HG02759 (cell line): ENCODE data around the gene SKI.

Experiments used
- ATAC-seq: cut with Tn5 transposase; IDR thresholded peaks from one replicate; pipeline ENCODE4 v1.9.1; 2021; ENCODE audit warnings: mild to moderate bottlenecking, moderate library complexity; ENCODE audit not compliant: unreplicated experiment

The SKI gene

DNA sequence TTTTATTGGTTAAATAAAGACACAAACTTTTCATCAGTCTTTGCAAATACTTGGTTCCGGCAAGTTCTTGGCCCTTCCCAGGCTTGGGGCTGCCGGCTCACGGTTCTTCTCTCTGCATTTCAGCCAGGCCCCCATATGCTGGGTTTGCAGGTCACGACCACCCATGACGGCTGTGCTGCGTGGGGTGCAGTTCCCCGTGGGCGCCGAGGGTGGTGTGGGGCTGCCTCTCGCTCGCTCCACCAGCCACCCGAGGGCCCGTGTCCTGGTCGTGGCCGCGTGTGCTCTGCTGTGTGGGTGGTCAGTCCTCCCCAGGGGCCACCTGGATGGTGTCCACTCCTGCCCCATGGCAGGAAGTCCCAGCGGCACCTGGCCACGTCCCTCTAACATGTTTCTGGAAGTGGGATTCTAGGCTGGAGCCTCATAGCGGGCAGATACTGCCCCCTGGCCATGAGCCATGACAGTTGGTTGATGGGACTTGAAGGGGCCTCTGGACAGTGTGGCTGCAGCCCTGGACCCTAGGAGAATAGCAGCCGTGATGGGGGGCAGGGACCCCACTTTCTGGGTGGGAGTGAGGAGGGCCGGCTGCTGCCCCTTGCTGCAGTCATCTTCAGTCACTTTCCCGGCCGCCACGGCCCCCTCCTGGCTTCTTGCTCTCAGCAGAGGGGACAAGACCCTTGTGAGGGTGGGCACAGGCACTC, 46.3 kb downstream of the SKI start:
- ATAC-seq: no peak

DNA sequence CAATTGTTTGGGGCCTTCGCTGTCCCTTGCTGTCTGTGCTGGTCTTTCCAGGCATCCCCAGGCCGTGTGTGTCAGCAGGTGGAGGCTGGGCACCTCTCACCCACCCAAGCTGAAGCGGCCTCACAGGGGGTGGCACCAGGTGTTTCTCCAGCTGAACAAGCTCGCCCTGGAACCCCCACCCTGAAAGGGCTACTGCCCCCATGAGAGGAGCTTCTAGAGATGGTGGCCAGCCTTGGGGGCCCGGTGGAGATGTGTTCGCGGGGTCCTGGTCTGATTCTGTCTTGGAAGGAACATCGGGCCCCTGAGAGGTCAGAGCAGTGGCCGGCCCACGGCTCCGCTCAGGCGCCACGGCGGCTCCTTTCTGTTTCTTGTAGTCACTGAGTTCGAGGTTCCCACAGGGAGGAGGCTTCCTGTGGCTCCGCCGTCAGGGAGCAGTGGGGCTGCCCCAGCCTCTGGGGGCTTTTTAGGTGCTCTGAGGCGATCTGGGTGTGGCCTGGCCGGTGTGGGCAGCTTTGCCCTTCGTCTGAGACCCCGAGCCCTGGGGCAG, 46.9 kb downstream of the SKI start:
- no peak for ATAC-seq

DNA sequence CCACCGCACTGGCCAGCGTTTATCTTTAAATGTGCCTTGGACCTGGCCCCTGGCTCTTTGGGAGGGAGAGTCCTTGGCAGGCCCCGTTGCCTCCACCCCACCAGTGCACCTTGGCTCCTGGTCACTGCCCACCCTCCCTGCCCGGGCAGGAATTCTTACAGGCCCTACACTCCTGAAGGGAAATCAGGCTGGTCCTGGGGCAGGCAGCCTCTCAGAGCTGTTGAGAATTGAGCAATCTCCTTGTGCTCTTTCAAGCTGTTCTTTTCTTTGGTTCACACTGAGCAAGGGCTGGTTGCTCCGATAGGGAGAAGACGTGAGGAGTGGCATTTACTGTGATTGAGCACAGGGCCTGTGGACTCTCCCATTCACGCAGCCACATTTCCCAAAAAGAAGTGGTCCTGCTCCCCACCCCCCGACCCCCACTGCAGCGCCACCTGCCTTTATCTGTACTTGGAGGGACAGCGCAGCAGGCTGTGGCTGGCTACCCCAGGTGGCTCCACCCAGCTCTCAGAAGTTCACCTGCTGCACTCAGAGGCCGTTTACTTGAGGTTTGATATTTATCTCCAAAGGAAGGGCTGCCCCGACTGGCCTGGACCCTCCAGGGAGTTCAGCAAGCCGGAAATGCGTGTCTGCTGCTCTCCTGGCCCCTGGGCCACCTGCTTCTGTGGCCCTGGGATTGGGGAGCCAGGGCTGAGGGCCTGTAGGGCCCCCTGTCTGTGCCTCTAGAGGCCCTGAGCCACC, 47.8 kb downstream of the SKI start:
- no peak for ATAC-seq

DNA sequence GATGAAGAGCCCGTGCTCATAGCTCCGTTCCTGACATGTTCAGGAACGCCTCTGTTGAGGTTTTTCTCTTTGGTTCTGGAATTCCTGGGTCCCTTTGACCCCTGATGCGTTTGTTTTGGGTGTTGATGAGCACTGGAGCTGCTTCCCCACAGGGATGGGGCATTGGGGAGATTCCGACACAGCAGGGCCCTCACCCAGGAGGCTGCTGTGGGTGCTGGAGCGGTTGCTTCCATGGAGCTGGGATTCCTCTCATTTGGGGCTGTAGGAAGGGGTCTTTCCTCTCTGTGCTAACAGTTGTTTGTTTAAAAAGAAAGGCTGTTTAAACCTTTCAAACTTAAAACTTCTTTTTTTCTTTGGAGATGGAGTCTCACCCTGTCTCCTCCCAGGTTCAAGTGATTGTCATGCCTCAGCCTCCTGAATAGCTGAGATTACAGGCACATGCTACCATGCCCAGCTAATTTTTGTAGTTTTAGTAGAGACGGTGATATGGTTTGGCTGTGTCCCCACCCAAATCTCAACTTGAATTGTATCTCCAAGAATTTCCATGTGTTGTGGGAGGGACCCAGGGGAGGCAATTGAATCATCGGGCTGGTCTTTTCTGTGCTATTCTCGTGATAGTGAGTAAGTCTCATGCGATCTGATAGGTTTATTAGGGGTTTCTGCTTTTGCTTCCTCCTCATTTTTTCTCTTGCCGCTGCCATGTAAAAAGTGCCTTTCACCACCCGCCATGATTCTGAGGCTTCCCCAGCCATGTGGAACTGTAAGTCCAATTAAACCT, 48.9 kb downstream of the SKI start:
- no peak for ATAC-seq

DNA sequence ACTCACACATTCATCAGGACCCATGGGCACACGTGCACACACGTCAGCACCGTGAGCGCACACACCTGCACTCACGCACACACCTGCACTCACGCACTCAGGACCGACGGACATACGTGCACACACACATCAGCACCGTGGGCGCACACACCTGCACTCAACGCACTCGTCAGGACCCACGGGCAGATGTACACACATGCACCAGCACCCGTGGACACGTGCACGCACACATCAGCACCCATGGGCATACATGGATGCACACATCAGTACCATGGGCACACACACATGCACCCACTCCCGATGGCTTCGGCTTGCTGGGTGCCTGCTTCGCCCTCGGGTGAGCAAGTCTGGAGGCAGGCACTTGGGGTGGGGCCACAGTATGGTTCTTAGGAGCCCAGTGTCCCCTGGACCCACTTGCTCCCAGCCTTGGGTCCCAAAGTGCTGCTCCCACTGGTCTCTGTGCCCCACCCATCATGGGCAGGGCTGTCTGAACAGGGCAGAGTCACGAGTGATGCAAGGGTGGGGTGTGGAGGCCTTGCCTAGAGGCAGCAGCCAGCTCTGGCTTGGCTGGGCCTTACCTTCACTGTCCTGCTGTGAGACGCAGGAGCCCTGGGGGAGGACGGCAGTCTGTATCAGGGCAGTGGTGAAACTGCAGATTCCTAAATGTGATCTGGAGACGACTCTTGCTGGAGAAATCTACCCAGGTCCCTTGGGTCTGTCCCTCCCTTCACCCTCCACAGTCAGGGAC, 49.8 kb downstream of the SKI start:
- ATAC-seq: no peak

DNA sequence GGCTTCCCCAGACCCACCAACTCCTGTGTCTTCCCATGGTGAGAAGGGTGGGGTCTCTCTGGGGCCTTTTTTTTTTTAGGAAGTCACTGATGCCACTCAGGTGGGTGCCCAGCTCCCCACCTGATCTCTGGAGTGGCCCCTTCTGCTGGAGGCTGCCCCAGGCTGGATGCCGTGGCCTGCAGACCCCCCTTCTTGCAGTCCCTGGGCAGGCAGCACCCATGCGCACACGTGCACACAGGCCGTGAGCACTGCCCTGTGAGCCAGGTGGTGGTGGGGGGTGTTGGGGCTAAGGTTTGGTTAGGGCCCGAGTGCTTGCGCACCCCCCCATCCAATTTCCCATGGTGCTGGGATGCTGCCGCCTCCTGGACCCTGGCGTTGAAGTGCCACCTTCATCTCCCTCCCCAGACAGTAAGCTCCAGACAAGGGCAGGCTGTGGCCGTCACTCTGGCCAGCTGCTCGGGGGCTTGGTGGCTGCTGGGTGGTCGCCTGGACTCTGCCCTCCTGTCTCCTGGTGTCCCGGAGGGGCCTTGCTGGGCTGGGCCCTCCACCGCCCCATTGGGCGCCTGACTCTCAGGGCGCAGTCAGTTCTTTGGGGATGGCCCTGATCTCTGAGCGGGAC, 50.6 kb downstream of the SKI start:
- ATAC-seq: no peak

DNA sequence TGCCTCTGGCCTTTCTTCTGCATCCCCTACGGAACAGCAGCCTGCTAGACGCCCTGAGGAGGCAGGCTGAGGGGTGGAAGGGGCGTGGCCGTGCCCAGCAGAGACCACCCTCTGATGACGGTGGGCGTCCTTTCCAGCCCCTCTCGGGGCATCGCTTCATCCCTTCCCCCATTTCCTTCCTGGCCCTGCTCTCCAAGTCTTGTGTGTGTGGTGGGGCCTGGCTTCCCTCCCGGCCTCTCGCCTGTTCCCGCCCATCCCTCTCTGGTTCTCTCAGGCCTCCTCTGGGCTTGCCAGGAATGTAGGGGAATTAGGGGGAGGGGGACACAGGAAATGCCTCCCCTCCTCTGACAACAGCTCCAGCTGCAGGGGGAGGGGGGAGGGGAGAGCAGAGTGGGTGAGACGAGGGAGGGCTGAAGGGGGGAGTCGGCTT, 51.1 kb downstream of the SKI start:
- no peak for ATAC-seq

DNA sequence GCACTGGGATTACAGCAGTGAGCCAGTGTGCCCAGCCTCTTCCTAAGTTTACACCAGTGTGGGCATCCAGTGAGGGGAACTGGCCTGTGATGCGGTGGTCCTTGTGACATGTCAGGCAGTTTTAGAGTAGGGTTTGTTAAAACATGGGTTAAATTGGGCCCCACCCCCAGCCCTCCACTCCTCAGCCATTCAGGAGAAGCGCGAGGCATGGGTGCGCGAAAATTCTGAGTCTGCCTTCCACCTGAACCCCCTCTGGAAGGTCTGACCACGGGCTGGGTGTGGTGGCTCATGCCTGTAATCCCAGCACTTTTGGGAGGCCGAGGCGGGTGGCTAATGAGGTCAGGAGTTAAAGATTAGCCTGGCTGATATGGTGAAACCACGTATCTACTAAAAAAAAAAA, 51.7 kb downstream of the SKI start:
- ATAC-seq: no peak

DNA sequence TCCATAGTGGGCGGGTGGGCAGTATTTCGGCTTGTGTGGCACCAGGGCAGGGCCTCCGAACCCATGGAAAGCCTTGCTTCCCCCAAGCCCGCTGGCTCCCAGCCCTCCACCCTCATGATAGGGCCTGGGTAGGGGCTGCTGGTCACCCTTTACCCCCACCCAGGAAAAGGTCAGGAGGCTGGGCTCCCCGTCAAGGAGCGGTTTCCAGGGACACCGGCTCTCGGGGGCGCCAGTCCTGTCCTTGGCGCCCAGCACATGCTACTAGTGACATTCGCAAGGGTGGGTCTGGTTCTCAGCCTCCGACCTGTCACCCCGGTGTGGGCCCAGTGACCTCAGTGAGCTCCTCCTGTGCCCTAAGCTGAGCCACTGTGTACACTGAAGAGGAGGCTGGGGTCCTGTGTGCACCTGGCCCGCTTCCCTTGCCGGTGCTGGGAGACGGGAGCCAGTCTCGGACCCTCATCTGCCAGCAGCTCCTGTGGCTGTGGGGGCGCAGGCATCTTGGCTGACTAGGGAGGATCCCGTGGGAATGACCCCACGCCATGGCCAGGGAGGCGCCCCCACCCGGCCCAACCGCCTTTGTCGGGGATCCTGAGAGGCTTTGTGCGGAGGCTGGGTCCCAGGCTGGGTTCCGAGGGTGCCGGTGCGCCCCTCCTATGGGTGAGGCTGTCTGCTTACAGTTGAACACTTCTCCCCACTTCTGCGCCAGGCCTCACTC, 54.6 kb downstream of the SKI start:
- ATAC-seq: no peak

DNA sequence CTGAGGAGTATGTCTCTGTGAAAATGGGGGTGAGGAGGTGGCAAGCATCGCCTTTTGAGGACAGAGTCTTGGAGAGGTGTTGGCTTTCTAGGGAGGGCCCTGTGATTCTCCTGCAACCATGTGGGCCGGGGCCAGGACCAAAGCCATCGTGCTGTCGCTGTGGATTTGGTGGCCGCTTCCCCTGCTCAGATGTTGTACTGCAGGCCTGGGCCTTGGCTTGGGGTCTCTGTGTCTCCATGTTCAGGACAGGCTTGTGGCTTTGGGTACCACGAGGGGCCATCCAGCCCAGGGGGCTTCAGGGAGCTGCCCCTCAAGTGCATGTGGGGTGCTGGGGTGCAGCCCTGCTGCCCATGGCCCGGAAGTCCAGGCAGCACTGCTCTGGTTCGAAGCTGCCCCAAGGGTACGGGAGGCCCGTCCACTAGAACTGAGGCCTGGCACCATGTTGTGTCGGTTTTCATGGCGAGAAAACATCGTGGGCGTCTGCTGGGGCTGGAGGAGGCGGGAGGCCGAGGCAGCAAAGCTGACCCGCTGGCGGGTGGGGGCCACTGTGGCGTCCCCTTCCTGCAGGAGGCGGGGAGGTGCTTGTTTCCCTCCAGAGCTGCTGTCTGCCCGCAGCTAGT, 55.4 kb downstream of the SKI start:
- no peak for ATAC-seq

DNA sequence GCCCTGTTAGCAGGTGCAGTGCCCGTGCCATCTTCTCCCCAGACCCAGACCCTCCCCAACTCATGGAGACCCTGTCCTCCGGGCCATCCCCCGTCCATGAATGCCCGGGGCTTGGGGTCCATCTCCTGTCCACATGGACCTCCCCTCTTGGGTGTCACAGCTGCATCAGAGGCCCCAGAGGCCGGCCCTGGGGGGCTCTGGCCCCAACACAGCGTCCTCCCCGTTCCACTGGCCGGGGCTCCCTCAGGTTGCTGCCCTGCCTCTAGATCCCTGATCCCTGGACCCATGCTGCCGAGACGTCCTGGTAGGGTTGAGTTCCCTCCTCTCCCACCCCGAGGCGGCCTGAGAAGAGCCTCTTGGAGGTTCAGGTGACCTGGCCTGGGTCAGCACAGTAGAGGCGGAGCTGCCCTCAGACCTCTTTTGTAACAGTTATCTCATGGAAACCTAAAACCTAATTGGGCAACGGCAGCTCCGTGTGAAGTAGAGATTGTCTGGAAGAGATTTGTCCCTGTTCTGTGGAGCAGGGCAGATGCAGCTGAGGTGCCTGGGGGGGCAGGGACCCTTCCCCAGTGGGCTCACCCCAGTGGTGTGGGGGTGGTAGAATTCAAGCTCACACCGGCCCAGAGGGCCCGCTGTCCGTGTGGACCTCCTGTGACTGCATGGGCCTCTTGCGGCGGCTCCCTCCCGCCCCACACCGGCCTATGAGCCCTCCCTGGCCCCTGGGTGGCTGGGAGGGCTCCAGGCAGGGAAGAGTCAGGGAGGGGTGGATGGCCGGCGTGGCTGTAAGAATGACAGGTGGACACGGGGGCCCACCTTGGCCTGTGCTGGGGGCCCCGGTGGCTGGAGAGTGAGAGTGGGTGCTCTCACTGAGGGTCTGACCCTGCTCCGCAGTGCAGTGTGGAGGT, 56.1 kb downstream of the SKI start:
- ATAC-seq: no peak

DNA sequence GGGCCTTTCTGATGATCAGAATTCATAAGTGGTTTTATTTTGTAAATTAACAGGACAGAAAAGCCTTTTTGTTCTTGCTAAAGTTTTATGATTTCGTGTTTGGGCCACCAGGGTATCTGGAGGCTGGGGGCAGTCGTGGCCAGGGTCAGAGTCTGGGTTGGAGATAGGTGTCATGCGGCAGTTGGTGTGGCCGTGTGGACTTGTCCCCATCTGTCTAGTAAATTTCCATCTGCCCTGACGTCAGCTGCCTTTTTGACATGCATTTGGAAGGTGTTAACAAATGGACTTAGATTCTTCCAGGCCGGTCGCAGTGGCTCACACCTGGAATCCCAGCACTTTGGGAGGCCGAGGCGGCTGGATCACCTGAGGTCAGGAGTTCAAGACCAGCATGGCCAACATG, 56.8 kb downstream of the SKI start:
- ATAC-seq: no peak

DNA sequence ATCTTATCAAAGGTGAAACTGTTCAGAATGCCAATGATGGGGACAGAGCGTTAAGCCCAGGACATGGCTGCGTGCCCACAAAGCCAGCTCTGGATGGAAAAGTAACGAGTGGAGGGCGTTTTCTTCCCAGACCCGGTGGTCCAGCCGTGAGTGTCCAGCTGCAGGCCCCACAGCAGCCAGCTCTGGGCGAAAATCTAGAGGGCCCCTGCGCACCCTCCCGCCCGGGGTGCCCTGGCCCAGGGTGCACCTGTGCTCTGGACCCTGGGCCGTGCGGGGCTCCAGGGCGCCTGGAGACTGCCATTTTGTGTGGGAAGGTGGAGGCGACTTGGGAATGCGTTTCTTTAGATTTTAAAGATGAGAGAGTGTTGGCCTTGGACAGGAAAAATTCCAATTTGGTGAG, 58.8 kb downstream of the SKI start:
- ATAC-seq: no peak

DNA sequence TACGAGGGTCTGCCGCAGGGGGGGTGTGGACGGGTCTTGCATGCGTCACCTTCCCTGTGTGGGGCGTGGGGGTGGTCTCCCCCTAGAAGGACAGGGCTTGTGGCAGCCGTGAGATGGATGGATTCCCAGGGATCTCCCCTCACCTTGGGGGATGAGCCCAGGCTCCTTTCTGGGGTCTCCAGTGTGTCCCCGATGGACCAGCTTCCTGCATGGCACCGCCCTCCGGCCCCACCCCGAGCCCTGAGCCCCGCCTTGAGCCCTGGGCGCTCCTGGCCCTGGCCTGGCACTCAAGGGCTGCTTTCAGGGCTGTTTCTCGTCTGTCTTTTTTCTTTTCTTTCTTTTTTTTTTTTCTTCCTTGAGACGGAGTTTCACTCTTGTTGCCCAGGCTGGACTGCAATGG, 59.5 kb downstream of the SKI start:
- ATAC-seq: no peak

DNA sequence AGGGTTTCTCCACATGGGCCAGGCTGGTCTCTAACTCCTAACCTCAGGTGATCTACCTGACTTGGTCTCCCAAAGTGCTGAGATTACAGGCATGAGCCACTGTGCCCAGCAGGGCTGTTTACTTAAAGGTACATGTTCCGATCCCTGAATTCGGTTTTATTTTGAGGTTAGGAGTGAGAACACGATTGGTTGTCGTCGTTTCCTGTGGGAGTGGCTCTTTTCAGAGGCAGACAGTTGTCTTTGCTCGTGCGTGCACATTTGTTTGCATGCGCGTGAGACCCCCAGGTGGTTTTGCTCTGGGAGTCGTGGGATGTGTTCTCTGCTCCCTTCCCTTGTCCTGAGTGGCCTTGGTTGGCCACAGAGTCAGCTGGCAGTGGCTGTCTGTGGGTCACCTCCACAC, 60.2 kb downstream of the SKI start:
- ATAC-seq: no peak

DNA sequence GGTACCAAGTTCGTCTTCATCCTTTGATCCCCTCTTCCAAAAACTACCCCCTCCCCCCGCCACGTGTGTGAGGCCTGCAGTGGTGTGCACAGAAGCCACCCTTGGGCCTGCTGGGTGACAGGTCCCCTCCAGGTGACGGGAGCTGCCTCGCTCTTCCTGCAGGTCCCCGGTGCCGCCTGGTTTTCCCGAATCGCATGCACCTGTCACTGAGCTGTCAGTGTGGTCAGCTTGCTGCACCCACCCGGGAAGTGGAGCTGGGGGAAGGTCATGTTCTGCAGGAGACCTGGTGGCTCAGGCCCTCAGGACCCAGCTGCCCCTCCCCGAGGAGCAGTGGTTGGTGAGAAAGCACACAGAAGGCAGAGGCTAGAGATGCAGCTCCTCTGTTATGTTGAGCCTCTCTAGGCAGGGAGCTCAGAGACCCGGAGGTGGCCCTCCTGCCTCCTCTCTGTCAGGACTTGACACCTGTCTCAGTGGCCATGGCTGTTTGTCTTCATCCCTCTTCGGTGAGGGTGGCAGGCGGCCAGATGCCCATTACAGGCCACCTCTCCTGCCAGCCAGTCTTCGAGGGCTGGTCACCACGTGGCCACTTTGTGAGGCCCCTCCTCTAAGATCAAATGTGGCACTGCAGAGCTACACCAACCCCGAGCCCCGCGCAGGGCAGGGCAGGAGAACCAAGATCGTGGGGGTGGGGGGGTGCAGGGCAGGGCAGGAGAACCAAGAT, 60.9 kb downstream of the SKI start:
- ATAC-seq: no peak

DNA sequence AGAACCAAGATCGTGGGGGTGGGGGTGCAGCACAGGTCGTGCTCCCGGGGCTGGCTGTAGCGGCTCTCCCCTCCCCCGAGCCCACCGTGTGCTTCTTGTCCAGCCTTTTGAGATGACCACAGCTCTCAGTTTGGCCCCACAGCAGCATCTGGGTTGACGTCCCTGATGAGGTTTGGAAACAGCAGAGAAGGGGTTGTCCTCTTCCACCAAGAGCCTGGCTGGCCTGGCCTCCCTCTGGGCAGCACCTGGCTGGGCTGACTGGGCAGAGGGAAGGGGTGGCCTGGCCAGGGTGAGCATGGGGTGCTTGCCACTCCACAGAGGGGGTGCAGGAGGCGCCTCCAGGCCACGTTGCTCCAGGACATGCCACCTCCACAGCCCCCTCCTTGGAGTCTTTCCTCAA, 61.5 kb downstream of the SKI start:
- no peak for ATAC-seq

DNA sequence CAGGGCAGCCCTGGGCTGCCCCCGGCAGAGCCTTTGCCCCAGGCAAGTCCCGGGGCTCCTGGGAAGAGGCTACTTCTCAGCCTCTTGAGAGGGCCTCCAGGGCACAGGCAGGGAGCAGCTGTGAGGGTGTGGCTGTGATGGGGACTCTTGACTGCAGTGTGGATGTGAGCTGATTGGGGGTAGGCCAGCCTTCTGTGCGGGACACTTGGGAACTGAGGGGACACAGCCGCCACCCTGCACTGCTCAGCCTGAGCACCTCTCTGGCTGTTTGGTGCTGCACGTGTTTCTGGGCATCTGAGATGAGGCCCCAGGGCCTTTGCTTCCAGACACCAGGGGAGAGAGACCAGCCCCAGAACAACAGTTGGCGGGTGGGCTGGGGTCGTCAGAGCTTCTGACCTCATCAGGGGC, 62.1 kb downstream of the SKI start:
- peak; percentile 14 for ATAC-seq
